SU-DHL-6 (cell line): ENCODE results near the gene BTBD16.
A peak's percentile ranks its signal among the peaks of the same experiment; 100 is the strongest.

Experiments used
- H2AFZ ChIP-seq: fragments of 200-600 bp; sonication (generic); 2 replicates; pipeline ENCODE4 v1.6.1; 2014; ENCODE audit warnings: low read depth, mild to moderate bottlenecking, moderate library complexity, mixed read lengths, antibody characterized with exemption, low read length; ENCODE audit not compliant: severe bottlenecking
- H3F3A ChIP-seq: fragments of 200-600 bp; shearing (Covaris generic); 2 replicates; pipeline ENCODE4 v1.6.0; 2016; ENCODE audit warnings: antibody characterized with exemption, mild to moderate bottlenecking; ENCODE audit not compliant: insufficient read depth
- H3K27ac ChIP-seq: fragments of 200-600 bp; sonication (generic); 2 replicates; pipeline ENCODE4 v1.5.1; 2016; ENCODE audit warnings: low read depth, mild to moderate bottlenecking, low read length, moderate library complexity, mixed read lengths
- H3K27me3 ChIP-seq: fragments of 200-600 bp; sonication (generic), shearing (Covaris generic); 2 replicates; pipeline ENCODE4 v1.6.0; 2014; ENCODE audit warnings: mild to moderate bottlenecking, low read length
- H3K36me3 ChIP-seq: fragments of 200-600 bp; sonication (generic); 2 replicates; pipeline ENCODE4 v1.6.1; 2014; ENCODE audit warnings: mild to moderate bottlenecking, low read length, mixed read lengths
- H3K4me2 ChIP-seq: fragments of 300-600, 200-600 bp; shearing (Covaris generic), sonication (generic); 2 replicates; pipeline ENCODE4 v1.6.0; 2014; ENCODE audit warnings: low read length, low read depth, mild to moderate bottlenecking; ENCODE audit not compliant: poor library complexity, severe bottlenecking
- H3K4me3 ChIP-seq: fragments of 200-600 bp; sonication (generic); 2 replicates; pipeline ENCODE4 v1.5.1; 2014; ENCODE audit warnings: antibody characterized with exemption, low read length, mild to moderate bottlenecking, mixed read lengths; ENCODE audit not compliant: insufficient read depth, poor library complexity, severe bottlenecking
- H3K79me2 ChIP-seq: fragments of 200-600 bp; sonication (generic); 2 replicates; pipeline ENCODE4 v1.6.1; 2014; ENCODE audit warnings: mild to moderate bottlenecking, low read length, moderate library complexity; ENCODE audit not compliant: insufficient read depth
- H3K9ac ChIP-seq: fragments of 200-600 bp; sonication (generic); 2 replicates; pipeline ENCODE4 v1.7.0; 2014; ENCODE audit warnings: mild to moderate bottlenecking, low read length
- H3K9me2 ChIP-seq: fragments of 200-600 bp; sonication (generic); replicated peaks from 2 replicates; pipeline ENCODE4 v1.6.1; 2014; ENCODE audit warnings: low read length; ENCODE audit not compliant: insufficient read depth
- H3K9me3 ChIP-seq: fragments of 200-600 bp; sonication (generic); 2 replicates; pipeline ENCODE4 v1.6.1; 2014; ENCODE audit warnings: low read length, mixed read lengths; ENCODE audit not compliant: insufficient read depth
- H4K20me1 ChIP-seq: fragments of 200-600 bp; sonication (generic); 2 replicates; pipeline ENCODE4 v1.6.1; 2014; ENCODE audit warnings: low read depth, mild to moderate bottlenecking, antibody characterized with exemption, low read length, moderate library complexity, mixed read lengths
- EZH2phosphoT487 ChIP-seq: fragments of 200-600 bp; sonication (generic), shearing (Covaris generic); conservative IDR thresholded peaks from 2 replicates; pipeline ENCODE4 v1.6.1; 2018; ENCODE audit warnings: mild to moderate bottlenecking, antibody characterized with exemption, low read length, moderate library complexity, mixed read lengths
- TF ChIP-seq, protein P1 (sequence below): fragments of 200-600 bp; sonication (generic); IDR thresholded peaks from one replicate; pipeline ENCODE4 v1.5.1; 2017; ENCODE audit warnings: antibody characterized with exemption, mild to moderate bottlenecking, low read length, moderate library complexity; ENCODE audit not compliant: insufficient read depth, poor library complexity, severe bottlenecking

Gene BTBD16

GRCh38 chr10:122265896-122266295 is 5.2 kb upstream of the BTBD16 start:
- no peaks in the 10 kb centered on the region for H3K9me2 ChIP-seq
- H3K9ac ChIP-seq, result no peak overlapping the region
- H3K4me2 ChIP-seq, result no peak overlapping the region
- TF ChIP-seq, protein P1, sequence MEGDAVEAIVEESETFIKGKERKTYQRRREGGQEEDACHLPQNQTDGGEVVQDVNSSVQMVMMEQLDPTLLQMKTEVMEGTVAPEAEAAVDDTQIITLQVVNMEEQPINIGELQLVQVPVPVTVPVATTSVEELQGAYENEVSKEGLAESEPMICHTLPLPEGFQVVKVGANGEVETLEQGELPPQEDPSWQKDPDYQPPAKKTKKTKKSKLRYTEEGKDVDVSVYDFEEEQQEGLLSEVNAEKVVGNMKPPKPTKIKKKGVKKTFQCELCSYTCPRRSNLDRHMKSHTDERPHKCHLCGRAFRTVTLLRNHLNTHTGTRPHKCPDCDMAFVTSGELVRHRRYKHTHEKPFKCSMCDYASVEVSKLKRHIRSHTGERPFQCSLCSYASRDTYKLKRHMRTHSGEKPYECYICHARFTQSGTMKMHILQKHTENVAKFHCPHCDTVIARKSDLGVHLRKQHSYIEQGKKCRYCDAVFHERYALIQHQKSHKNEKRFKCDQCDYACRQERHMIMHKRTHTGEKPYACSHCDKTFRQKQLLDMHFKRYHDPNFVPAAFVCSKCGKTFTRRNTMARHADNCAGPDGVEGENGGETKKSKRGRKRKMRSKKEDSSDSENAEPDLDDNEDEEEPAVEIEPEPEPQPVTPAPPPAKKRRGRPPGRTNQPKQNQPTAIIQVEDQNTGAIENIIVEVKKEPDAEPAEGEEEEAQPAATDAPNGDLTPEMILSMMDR, result no peak
- no peak for TF ChIP-seq EZH2phosphoT487
- H3K79me2 ChIP-seq, result no peaks in the 10 kb centered on the region
- no peak overlapping the region for H2AFZ ChIP-seq
- H3K4me3 ChIP-seq, result no peak overlapping the region
- no peaks in the 10 kb centered on the region for H4K20me1 ChIP-seq
- H3K27me3 ChIP-seq, result no peaks in the 10 kb centered on the region
- H3K36me3 ChIP-seq, result no peaks in the 10 kb centered on the region
- H3K27ac ChIP-seq, result no peak overlapping the region
- 0 out of 2 replicates have a peak, but pooled peaks cover 5% of the 10 kb centered on the region for H3K9me3 ChIP-seq
- no peaks in the 10 kb centered on the region for H3F3A ChIP-seq

- no peaks in the 10 kb centered on the region for H3F3A ChIP-seq
- TF ChIP-seq, protein P1, result peak; percentile 77
- no peak for TF ChIP-seq EZH2phosphoT487
- H3K9me3 ChIP-seq, result no peaks in the 10 kb centered on the region
- H3K9me2 ChIP-seq, result no peaks in the 10 kb centered on the region
- H3K27ac ChIP-seq, result no peak overlapping the region
- no peak overlapping the region for H2AFZ ChIP-seq
- H3K4me2 ChIP-seq, result no peak overlapping the region
- H3K9ac ChIP-seq, result no peak overlapping the region
- no peaks in the 10 kb centered on the region for H3K79me2 ChIP-seq
- H4K20me1 ChIP-seq, result no peaks in the 10 kb centered on the region
- H3K36me3 ChIP-seq, result no peaks in the 10 kb centered on the region
- H3K27me3 ChIP-seq, result no peaks in the 10 kb centered on the region
- no peak overlapping the region for H3K4me3 ChIP-seq
Observed at GRCh38 chr10:122267849-122268737, 3.0 kb upstream of the BTBD16 start.

GRCh38 chr10:122269059-122269687 is 1.9 kb upstream of the BTBD16 start:
- Histone ChIP-seq H3K27me3 (no peaks in the 10 kb centered on the region), H3K9me2 (no peaks in the 10 kb centered on the region), H3K4me3 (no peak overlapping the region), H3K9me3 (no peaks in the 10 kb centered on the region), H3K9ac (no peak overlapping the region), H2AFZ (no peak overlapping the region), H3K4me2 (no peak overlapping the region), H3F3A (no peaks in the 10 kb centered on the region), H4K20me1 (no peaks in the 10 kb centered on the region), H3K79me2 (no peaks in the 10 kb centered on the region), H3K27ac (no peak overlapping the region), H3K36me3 (no peaks in the 10 kb centered on the region)
- TF ChIP-seq, protein P1, result no peak
- no peak for TF ChIP-seq EZH2phosphoT487
